CD14-positive monocyte (primary cell): ENCODE results near the gene DNAL1. TPM values are rescaled to one million over a fixed set of nuclear protein-coding genes. Genes with fewer than 3 reads are reported as not detected.
A peak's percentile ranks its signal among the peaks of the same experiment; 100 is the strongest.

Experiments used
- DNase-seq, 3 donors: peaks; one replicate each; pipeline ENCODE4 v3.0.0-alpha.2; 2011 to 2022
- H2AFZ ChIP-seq: 2 replicates; pipeline ENCODE4 v1.6.0; 2012; ENCODE audit warnings: mild to moderate bottlenecking, low read depth, low read length, inconsistent platforms; ENCODE audit not compliant: insufficient read depth, poor library complexity, severe bottlenecking
- H3K27ac ChIP-seq, 2 donors: 1 replicate in 1 of 2; 2 replicates in 1 of 2; pipeline ENCODE4 v1.5.1; 2012 to 2013; ENCODE audit warnings: low read length in 2 of 2, control low read depth in 1 of 2, inconsistent platforms in 1 of 2, low read depth in 1 of 2, mild to moderate bottlenecking in 1 of 2
- H3K27me3 ChIP-seq, 2 donors: one replicate each; pipeline versions ENCODE4 v1.6.0 to v1.6.1; 2011 to 2013; ENCODE audit warnings: low read length in 2 of 2; ENCODE audit not compliant: control insufficient read depth in 2 of 2, insufficient read depth in 2 of 2
- H3K36me3 ChIP-seq, 2 donors: replicated peaks in 1 of 2; 1 replicate in 1 of 2; 2 replicates in 1 of 2; pipeline versions ENCODE4 v1.5.1 to v1.6.1; 2012 to 2013; ENCODE audit warnings: low read length in 2 of 2, control low read depth in 1 of 2, inconsistent platforms in 1 of 2, mild to moderate bottlenecking in 1 of 2; ENCODE audit not compliant: insufficient read depth in 2 of 2, control insufficient read depth in 1 of 2
- H3K4me1 ChIP-seq, 2 donors: 1 replicate in 1 of 2; 2 replicates in 1 of 2; pipeline versions ENCODE4 v1.5.1 to v1.6.1; 2012 to 2013; ENCODE audit warnings: low read length in 2 of 2, control low read depth in 1 of 2, inconsistent platforms in 1 of 2, mild to moderate bottlenecking in 1 of 2, moderate library complexity in 1 of 2; ENCODE audit not compliant: insufficient read depth in 2 of 2, control insufficient read depth in 1 of 2
- H3K4me2 ChIP-seq: replicated peaks from 2 replicates; pipeline ENCODE3; 2012; ENCODE audit warnings: low read length, moderate library complexity, mild to moderate bottlenecking; ENCODE audit not compliant: poor library complexity, severe bottlenecking; ENCODE audit errors: extremely low read depth
- H3K4me3 ChIP-seq, 3 experiments: fragments of 200-600 bp in 1 of 3; sonication (generic) in 1 of 3; replicated peaks in 1 of 3; 1 replicate in 2 of 3; 2 replicates in 1 of 3; pipeline ENCODE4 v1.5.1; 2011 to 2013; ENCODE audit warnings: low read length in 3 of 3, mild to moderate bottlenecking in 3 of 3, control low read depth in 2 of 3, low read depth in 2 of 3, inconsistent platforms in 1 of 3, moderate library complexity in 1 of 3
- H3K79me2 ChIP-seq: 2 replicates; pipeline ENCODE4 v1.6.0; 2012; ENCODE audit warnings: mild to moderate bottlenecking, control low read depth, inconsistent platforms, low read length, moderate library complexity; ENCODE audit not compliant: insufficient read depth
- H3K9ac ChIP-seq: 2 replicates; pipeline ENCODE4 v1.6.0; 2017; ENCODE audit warnings: low read length, mild to moderate bottlenecking; ENCODE audit not compliant: insufficient read depth, poor library complexity, severe bottlenecking
- H3K9me3 ChIP-seq, 2 donors: replicated peaks in 1 of 2; 1 replicate in 1 of 2; 2 replicates in 1 of 2; pipeline versions ENCODE4 v1.5.1 to v1.6.1; 2012 to 2013; ENCODE audit warnings: low read length in 2 of 2, control low read depth in 1 of 2; ENCODE audit not compliant: control insufficient read depth in 1 of 2, insufficient read depth in 1 of 2
- H4K20me1 ChIP-seq: 2 replicates; pipeline ENCODE4 v1.6.0; 2012; ENCODE audit warnings: mild to moderate bottlenecking, low read length, control low read depth, moderate library complexity; ENCODE audit not compliant: insufficient read depth
- H3K27ac Mint-ChIP-seq, 7 donors: one replicate each; pipeline ENCODE4 v1.8.0; 2020; ENCODE audit warnings: mild to moderate bottlenecking in 7 of 7, mixed read lengths in 7 of 7, moderate library complexity in 6 of 7, inconsistent platforms in 2 of 7
- H3K27me3 Mint-ChIP-seq, 3 donors: one replicate each; pipeline ENCODE4 v1.8.0; 2021 to 2022; ENCODE audit warnings: low read depth in 3 of 3, mild to moderate bottlenecking in 3 of 3, mixed read lengths in 3 of 3, moderate library complexity in 3 of 3, inconsistent platforms in 1 of 3
- H3K36me3 Mint-ChIP-seq, 2 donors: one replicate each; pipeline ENCODE4 v1.8.0; 2020; ENCODE audit warnings: mixed read lengths in 2 of 2, inconsistent platforms in 1 of 2, mild to moderate bottlenecking in 1 of 2
- H3K4me1 Mint-ChIP-seq: one replicate; pipeline ENCODE4 v1.8.0; 2020; ENCODE audit warnings: mild to moderate bottlenecking, mixed read lengths
- H3K4me3 Mint-ChIP-seq, 2 donors: one replicate each; pipeline ENCODE4 v1.8.0; 2020; ENCODE audit warnings: mild to moderate bottlenecking in 2 of 2, mixed read lengths in 2 of 2, moderate library complexity in 1 of 2
- H3K9me3 Mint-ChIP-seq, 7 donors: one replicate each; pipeline ENCODE4 v1.8.0; 2020 to 2022; ENCODE audit warnings: mixed read lengths in 7 of 7, mild to moderate bottlenecking in 6 of 7, moderate library complexity in 6 of 7, inconsistent platforms in 2 of 7
- WGBS: methylation state at CpG from one replicate; pipeline ENCODE4 v1.1.5; 2013; ENCODE audit warnings: missing lambda C conversion rate; ENCODE audit not compliant: insufficient coverage; 5-methylcytosine and 5-hydroxymethylcytosine counted together
- intact Hi-C, 2 donors: fragments of 100-400 bp; cut with micrococcal nuclease; formaldehyde crosslinking; loops; one replicate each; pipeline versions ENCODE4 v1.15.0 to v1.15.1; 2023
- polyA plus RNA-seq, 3 donors: library from polyadenylated mRNA; depleted of rRNA in 1 of 3; unstranded in 2 of 3; stranded (reverse) in 1 of 3; fragments of 300-500 nt in 2 of 3; fragments of >200 nt in 1 of 3; fragmentation: Illumina TruSeq in 2 of 3; gene quantifications; 1 replicate in 2 of 3; 2 replicates in 1 of 3; pipeline ENCODE4 v1.2.3, GENCODE V29; 2012 to 2021
- TF ChIP-seq, protein P1 (sequence below): fragments of 200-600 bp; IDR thresholded peaks from one replicate; pipeline ENCODE4 v1.8.0; 2022; ENCODE audit warnings: antibody characterized with exemption, mild to moderate bottlenecking

The DNAL1 gene
- polyA plus RNA-seq, 3 donors, result 0.68 to 3.4 (median 2.0) TPM

DNA sequence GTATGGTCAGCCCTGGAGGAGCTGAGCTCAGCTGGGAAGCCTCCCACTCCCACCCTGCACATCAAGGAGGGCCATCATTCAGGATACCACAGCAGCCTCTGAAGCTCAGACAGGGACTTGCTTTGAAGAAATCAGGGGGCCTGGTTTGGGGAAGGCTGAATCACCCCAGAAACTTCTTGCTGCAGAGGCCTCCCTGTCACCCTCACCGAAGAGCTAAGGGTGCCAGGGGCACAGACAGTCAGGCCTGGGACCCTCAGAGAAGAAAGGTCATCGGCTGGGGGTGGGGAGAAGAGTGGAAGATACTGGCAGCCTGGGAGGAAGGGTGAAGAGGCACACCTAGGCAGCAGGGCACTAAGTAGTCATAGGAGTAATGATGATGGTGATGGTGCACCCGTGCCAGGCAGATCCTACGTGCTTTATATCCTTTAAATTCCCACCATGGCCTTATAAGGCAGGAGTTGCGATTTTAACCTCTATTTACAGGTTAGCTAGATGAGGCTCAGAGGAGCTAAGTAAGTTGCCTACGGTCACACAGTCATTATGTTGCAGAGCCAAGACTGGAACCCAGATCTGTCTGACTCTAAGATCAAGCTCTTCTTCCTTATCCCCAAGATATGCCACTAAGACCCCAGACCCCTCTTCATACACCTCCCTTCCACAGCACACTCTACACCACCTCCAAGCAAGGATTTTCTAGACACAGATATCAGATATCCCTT lies 97.9 kb downstream of the DNAL1 start:
- TF ChIP-seq, protein P1, sequence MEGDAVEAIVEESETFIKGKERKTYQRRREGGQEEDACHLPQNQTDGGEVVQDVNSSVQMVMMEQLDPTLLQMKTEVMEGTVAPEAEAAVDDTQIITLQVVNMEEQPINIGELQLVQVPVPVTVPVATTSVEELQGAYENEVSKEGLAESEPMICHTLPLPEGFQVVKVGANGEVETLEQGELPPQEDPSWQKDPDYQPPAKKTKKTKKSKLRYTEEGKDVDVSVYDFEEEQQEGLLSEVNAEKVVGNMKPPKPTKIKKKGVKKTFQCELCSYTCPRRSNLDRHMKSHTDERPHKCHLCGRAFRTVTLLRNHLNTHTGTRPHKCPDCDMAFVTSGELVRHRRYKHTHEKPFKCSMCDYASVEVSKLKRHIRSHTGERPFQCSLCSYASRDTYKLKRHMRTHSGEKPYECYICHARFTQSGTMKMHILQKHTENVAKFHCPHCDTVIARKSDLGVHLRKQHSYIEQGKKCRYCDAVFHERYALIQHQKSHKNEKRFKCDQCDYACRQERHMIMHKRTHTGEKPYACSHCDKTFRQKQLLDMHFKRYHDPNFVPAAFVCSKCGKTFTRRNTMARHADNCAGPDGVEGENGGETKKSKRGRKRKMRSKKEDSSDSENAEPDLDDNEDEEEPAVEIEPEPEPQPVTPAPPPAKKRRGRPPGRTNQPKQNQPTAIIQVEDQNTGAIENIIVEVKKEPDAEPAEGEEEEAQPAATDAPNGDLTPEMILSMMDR, result no peak
- Mint-ChIP-seq H3K4me3 (peak overlapping the region in 1 of 2 donors; percentile 80), H3K4me1 (peaks cover 80% of the 10 kb centered on the region), H3K9me3 (no peaks in the 10 kb centered on the region), H3K27me3 (no peaks in the 10 kb centered on the region), H3K36me3 (peaks cover 21 to 29% of the 10 kb centered on the region in 2 donors), H3K27ac (peak overlapping the region; percentile 88 to 94 (median 92))
- H4K20me1 ChIP-seq, result peaks cover 100% of the 10 kb centered on the region
- peak overlapping the region; percentile 80 for H3K4me2 ChIP-seq
- intact Hi-C loops, result loop anchor here (5.0 kb wide), 2 partner anchors 45 to 85 kb away; no protein-coding TSS in a partner anchor
- H3K4me3 ChIP-seq, result peak overlapping the region in 1 of 3 experiments; percentile 71
- H2AFZ ChIP-seq, result no peak overlapping the region
- 62% methylated on average over 4 of the region's 6 CpGs for WGBS
- peaks cover 80 to 83% of the 10 kb centered on the region in 2 donors for H3K4me1 ChIP-seq
- H3K27ac ChIP-seq, result peak overlapping the region; percentile 78 to 93
- peak overlapping the region; percentile 66 for H3K9ac ChIP-seq
- H3K36me3 ChIP-seq, result peaks cover 22 to 31% of the 10 kb centered on the region in 2 donors
- H3K79me2 ChIP-seq, result peaks cover 97% of the 10 kb centered on the region
- peak in 1 of 3 donors; percentile 21 for DNase-seq
- H3K9me3 ChIP-seq, result no peaks in the 10 kb centered on the region
- H3K27me3 ChIP-seq, result no peaks in the 10 kb centered on the region

DNA sequence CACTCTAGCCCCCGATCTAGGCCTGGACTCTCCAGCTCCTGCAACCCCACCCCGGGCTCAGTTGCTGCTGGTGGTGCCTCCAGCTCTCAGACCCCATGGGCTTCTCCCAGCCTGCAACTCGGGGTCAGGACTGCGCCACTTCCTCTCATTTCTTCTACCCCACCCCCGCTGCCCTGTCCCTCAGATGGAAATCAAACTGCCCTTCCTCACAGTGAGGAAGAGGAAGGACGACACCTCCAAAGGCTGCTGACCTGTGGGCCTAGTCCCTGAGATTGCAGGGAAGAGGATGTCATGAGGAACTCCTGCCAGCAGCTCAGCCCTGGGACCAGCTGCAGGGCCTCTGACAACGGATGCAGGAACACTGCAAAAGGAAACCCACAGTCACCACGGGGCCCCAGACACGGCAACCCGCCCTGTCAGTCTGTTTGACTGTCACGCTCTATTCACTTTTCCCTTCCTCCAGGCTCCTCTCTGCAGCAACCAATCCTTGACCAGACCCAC lies 98.7 kb downstream of the DNAL1 start:
- H3K79me2 ChIP-seq, result peaks cover 98% of the 10 kb centered on the region
- DNase-seq, result peak; percentile 70 to 80 (median 77)
- Mint-ChIP-seq H3K4me3 (peak overlapping the region; percentile 55 to 82), H3K27ac (peak overlapping the region; percentile 86 to 94 (median 92)), H3K4me1 (peaks cover 88% of the 10 kb centered on the region), H3K27me3 (no peaks in the 10 kb centered on the region), H3K9me3 (no peaks in the 10 kb centered on the region), H3K36me3 (peaks cover 16 to 24% of the 10 kb centered on the region in 2 donors)
- no peaks in the 10 kb centered on the region for H3K27me3 ChIP-seq
- no peak overlapping the region for H2AFZ ChIP-seq
- peaks cover 14 to 23% of the 10 kb centered on the region in 2 donors for H3K36me3 ChIP-seq
- TF ChIP-seq, protein P1, result no peak
- H3K4me3 ChIP-seq, result peak overlapping the region in 1 of 3 experiments; percentile 71
- WGBS, result 0% methylated on average over 8 of the region's 11 CpGs
- H3K9me3 ChIP-seq, result no peaks in the 10 kb centered on the region
- H3K4me2 ChIP-seq, result peak overlapping the region; percentile 80
- H3K27ac ChIP-seq, result peak overlapping the region; percentile 78 to 93
- peaks cover 83 to 91% of the 10 kb centered on the region in 2 donors for H3K4me1 ChIP-seq
- intact Hi-C loops, result loop anchor here (5.0 kb wide), 2 partner anchors 44 to 84 kb away; no protein-coding TSS in a partner anchor
- peaks cover 100% of the 10 kb centered on the region for H4K20me1 ChIP-seq
- H3K9ac ChIP-seq, result peak overlapping the region; percentile 66
